Activated T-helper 1 cell treated with anti-CD3 and anti-CD28 coated beads, Interleukin-12 subunit alpha, Interleukin-12 subunit beta, Interleukin-2, Interleukin-4 antibody, amounts not matched to agents 30 ng/mL and 10 ng/mL and 1 ng/mL, durations not matched to agents 14 hours and 24 hours and 36 hours (primary cell): ENCODE results near the gene BCL2L12. TPM values are rescaled to one million over a fixed set of nuclear protein-coding genes. Genes with fewer than 3 reads are reported as not detected.
"Not testable (repeated sequence)": the region's sequence is repeated elsewhere in the genome, so short reads cannot be mapped to it uniquely, and the experiment has no call there.

Experiments
- DNase-seq: peaks from one replicate; pipeline ENCODE4 v3.0.0; 2021; ENCODE audit warnings: low spot score
- H3K27ac Mint-ChIP-seq: one replicate; pipeline ENCODE4 v1.8.0; 2021; ENCODE audit warnings: mild to moderate bottlenecking, mixed read lengths
- H3K27me3 Mint-ChIP-seq: one replicate; pipeline ENCODE4 v1.8.0; 2022; ENCODE audit warnings: mild to moderate bottlenecking, moderate library complexity, mixed read lengths; ENCODE audit not compliant: insufficient read depth
- H3K36me3 Mint-ChIP-seq: one replicate; pipeline ENCODE4 v1.8.0; 2021; ENCODE audit warnings: low read depth, mixed read lengths
- H3K4me1 Mint-ChIP-seq: one replicate; pipeline ENCODE4 v1.8.0; 2021; ENCODE audit warnings: low read depth, mixed read lengths
- H3K4me3 Mint-ChIP-seq: one replicate; pipeline ENCODE4 v1.8.0; 2021; ENCODE audit warnings: mild to moderate bottlenecking, moderate library complexity, mixed read lengths
- H3K9me3 Mint-ChIP-seq: one replicate; pipeline ENCODE4 v1.8.0; 2021; ENCODE audit warnings: mixed read lengths
- intact Hi-C: fragments of 100-400 bp; cut with micrococcal nuclease; formaldehyde crosslinking; loops from one replicate; pipeline ENCODE4 v1.15.1; 2024
- total RNA-seq: library from RNA; stranded (reverse); gene quantifications from 2 replicates; pipeline ENCODE4 v1.2.3, GENCODE V29; 2022

BCL2L12 gene
- total RNA-seq, 1 donor from 2014 or later, result 72.2 TPM

DNA sequence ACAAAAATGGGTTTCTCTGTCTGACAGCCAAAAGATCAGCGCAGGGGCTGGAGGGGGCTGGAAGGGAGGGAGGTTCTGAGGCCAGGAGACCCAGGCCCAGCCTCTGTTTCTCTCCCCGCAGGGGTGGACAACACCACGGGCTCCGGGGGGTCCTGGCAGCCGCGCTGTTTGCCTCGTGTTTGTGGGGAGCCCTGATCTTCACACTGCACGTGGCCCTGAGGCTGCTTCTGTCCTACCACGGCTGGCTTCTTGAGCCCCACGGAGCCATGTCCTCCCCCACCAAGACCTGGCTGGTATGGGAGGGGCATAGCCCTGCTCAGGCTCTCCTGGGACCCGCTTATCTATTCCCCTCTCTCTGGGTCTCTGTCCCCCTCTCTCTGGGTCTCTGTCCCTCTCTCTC lies 34.8 kb downstream of the BCL2L12 start:
- H3K9me3 Mint-ChIP-seq, result no peaks in the 10 kb centered on the region
- intact Hi-C loops, result no loop called here
- H3K4me3 Mint-ChIP-seq, result no peak overlapping the region
- no peaks in the 10 kb centered on the region for H3K36me3 Mint-ChIP-seq
- no peaks in the 10 kb centered on the region for H3K4me1 Mint-ChIP-seq
- no peak for DNase-seq
- peaks cover 5% of the 10 kb centered on the region for H3K27me3 Mint-ChIP-seq
- no peak overlapping the region for H3K27ac Mint-ChIP-seq

GRCh38 chr19:49701271-49701786 lies 35.6 kb downstream of the BCL2L12 start:
- no peak overlapping the region for H3K4me3 Mint-ChIP-seq
- H3K4me1 Mint-ChIP-seq, result no peaks in the 10 kb centered on the region
- no peak for DNase-seq
- H3K27me3 Mint-ChIP-seq, result peaks cover 6% of the 10 kb centered on the region
- no peaks in the 10 kb centered on the region for H3K36me3 Mint-ChIP-seq
- intact Hi-C loops, result no loop called here
- H3K9me3 Mint-ChIP-seq, result no peaks in the 10 kb centered on the region
- H3K27ac Mint-ChIP-seq, result no peak overlapping the region

DNA sequence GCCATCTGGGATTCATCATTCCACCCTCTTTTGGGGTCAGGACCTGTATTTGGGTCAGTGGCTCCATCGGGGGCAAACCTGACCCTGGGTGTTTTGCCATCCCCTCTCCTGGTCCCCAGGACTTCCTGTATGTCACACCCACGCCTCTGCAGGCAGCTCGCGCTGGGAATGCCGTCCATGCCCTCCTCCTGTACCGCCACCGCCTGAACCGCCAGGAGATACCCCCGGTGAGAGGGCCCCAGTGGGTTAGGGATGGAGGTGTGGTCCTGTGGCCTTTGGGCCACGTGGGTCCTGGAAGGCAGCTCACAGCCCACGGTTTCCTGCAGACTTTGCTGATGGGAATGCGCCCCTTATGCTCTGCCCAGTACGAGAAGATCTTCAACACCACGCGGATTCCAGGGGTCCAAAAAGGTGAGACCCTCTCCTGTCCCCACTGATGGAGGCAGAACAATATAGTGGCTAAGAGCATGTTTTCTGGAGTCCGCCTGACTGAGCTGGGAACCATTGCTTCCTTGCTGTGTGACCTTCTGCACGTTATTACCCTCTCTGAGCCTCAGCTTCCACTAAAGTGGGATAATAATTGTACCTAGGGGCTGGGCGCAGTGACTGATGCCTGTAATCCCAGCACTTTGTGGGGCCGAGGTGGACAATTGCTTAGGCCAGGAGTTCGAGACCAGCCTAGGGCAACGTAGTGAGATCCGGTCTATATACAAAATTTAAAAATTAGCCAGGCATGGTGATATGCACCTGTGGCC lies 39.3 kb downstream of the BCL2L12 start:
- no peak overlapping the region for H3K27ac Mint-ChIP-seq
- no peaks in the 10 kb centered on the region for H3K9me3 Mint-ChIP-seq
- H3K4me3 Mint-ChIP-seq, result no peak overlapping the region
- no peaks in the 10 kb centered on the region for H3K4me1 Mint-ChIP-seq
- intact Hi-C loops, result no loop called here
- DNase-seq, result no peak
- H3K27me3 Mint-ChIP-seq, result peaks cover 6% of the 10 kb centered on the region
- no peaks in the 10 kb centered on the region for H3K36me3 Mint-ChIP-seq

- intact Hi-C loops, result no loop called here
- no peaks in the 10 kb centered on the region for H3K4me1 Mint-ChIP-seq
- no peak overlapping the region for H3K4me3 Mint-ChIP-seq
- peaks cover 4% of the 10 kb centered on the region for H3K27me3 Mint-ChIP-seq
- no peak for DNase-seq
- no peak overlapping the region for H3K27ac Mint-ChIP-seq
- H3K9me3 Mint-ChIP-seq, result no peaks in the 10 kb centered on the region
- H3K36me3 Mint-ChIP-seq, result no peaks in the 10 kb centered on the region
Measured at GRCh38 chr19:49705919-49706318, 40.2 kb downstream of the BCL2L12 start.

DNA sequence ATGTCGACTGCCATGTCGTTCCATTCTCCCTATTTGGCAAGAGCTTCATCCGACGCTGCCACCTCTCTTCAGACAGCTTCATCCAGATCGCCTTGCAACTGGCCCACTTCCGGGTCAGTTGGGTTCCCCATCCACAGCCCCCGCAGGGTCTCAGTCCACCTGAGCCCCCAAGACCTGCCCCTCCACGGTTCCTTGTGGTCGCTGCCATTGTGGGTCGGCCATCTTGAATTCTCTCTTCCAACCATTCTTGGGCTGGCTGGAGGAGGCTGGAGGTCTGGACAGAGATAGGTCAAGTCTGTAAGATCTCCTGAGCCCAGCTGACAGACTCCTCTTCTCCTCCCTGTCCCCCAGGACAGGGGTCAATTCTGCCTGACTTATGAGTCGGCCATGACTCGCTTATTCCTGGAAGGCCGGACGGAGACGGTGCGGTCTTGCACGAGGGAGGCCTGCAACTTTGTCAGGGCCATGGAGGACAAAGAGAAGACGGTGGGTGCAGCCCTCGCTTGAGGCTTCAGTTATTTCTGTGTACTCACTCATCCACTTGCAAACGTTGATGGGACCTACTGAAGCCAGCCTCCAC lies 44.7 kb downstream of the BCL2L12 start:
- intact Hi-C loops, result no loop called here
- DNase-seq, result no peak
- H3K4me1 Mint-ChIP-seq, result no peaks in the 10 kb centered on the region
- H3K9me3 Mint-ChIP-seq, result no peaks in the 10 kb centered on the region
- no peak overlapping the region for H3K27ac Mint-ChIP-seq
- H3K4me3 Mint-ChIP-seq, result no peak overlapping the region
- no peaks in the 10 kb centered on the region for H3K36me3 Mint-ChIP-seq
- H3K27me3 Mint-ChIP-seq, result peaks cover 1% of the 10 kb centered on the region

GRCh38 chr19:49712397-49712859 lies 46.7 kb downstream of the BCL2L12 start:
- DNase-seq, result no peak
- Mint-ChIP-seq H3K36me3 (peaks cover 1% of the 10 kb centered on the region), H3K27me3 (no peaks in the 10 kb centered on the region), H3K4me3 (no peak overlapping the region), H3K4me1 (peaks cover 3% of the 10 kb centered on the region), H3K9me3 (no peaks in the 10 kb centered on the region), H3K27ac (no peak overlapping the region)
- intact Hi-C loops, result no loop called here

DNA sequence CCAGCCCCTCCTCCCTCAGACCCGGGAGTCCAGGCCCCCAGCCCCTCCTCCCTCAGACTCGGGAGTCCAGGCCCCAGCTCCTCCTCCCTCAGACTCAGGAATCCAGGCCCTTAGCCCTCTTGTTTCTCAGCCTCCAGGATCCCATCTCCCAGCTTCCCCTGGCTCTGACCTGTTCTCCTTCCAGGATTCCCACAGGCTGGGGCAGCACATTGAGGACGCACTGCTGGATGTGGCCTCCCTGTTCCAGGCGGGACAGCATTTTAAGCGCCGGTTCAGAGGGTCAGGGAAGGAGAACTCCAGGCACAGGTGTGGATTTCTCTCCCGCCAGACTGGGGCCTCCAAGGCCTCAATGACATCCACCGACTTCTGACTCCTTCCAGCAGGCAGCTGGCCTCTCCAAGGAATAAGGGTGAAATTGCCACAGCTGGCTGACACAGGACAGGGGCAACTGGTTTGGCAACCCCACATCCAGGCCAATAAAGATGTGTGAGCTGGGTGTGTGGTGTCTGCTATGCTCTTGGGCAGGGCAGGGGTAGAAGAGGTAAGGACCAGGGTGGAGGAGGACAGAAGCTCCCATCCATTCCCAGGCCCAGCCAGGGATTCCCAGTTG lies 47.6 kb downstream of the BCL2L12 start:
- H3K27ac Mint-ChIP-seq, result no peak overlapping the region
- H3K36me3 Mint-ChIP-seq, result peaks cover 5% of the 10 kb centered on the region
- H3K9me3 Mint-ChIP-seq, result no peaks in the 10 kb centered on the region
- no peaks in the 10 kb centered on the region for H3K27me3 Mint-ChIP-seq
- H3K4me1 Mint-ChIP-seq, result peaks cover 7% of the 10 kb centered on the region
- intact Hi-C loops, result no loop called here
- DNase-seq, result no peak
- no peak overlapping the region for H3K4me3 Mint-ChIP-seq

DNA sequence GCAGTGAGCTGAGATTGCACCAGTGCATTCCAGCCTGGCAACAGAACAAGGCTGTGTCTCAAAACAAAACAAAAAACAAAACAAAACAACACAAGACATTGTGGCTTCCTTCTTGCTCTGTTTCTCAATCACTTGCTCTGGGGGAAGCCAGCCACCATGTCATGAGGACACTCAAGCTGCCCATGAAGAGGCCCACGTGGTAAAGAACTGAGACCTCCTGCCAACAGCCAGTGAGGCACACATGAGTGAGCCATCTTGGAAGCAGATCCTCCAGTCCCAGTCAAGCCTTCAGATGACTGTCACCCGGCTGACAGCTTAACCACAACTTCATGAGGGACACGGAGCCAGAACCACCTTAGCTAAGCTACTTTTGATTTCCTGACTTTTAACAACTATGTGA lies 50.4 kb downstream of the BCL2L12 start:
- Mint-ChIP-seq H3K27me3 (no peaks in the 10 kb centered on the region), H3K4me3 (no peak overlapping the region), H3K27ac (no peak overlapping the region), H3K4me1 (peaks cover 7% of the 10 kb centered on the region), H3K36me3 (peaks cover 5% of the 10 kb centered on the region), H3K9me3 (no peaks in the 10 kb centered on the region)
- intact Hi-C loops, result loop anchor here (2.0 kb wide), 1 partner anchor 97 kb away; the partner anchor contains the start of gene FUZ
- DNase-seq, result no peak

- no peak overlapping the region for H3K27ac Mint-ChIP-seq
- H3K36me3 Mint-ChIP-seq, result peaks cover 5% of the 10 kb centered on the region
- no peak for DNase-seq
- H3K4me3 Mint-ChIP-seq, result no peak overlapping the region
- H3K27me3 Mint-ChIP-seq, result peaks cover 3% of the 10 kb centered on the region
- intact Hi-C loops, result no loop called here
- no peaks in the 10 kb centered on the region for H3K9me3 Mint-ChIP-seq
- H3K4me1 Mint-ChIP-seq, result peaks cover 7% of the 10 kb centered on the region
Measured at GRCh38 chr19:49718511-49718910, 52.8 kb downstream of the BCL2L12 start.

- Mint-ChIP-seq H3K4me3 (no peak overlapping the region), H3K4me1 (peaks cover 7% of the 10 kb centered on the region), H3K36me3 (peaks cover 5% of the 10 kb centered on the region), H3K27ac (no peak overlapping the region), H3K27me3 (peaks cover 3% of the 10 kb centered on the region), H3K9me3 (no peaks in the 10 kb centered on the region)
- DNase-seq, result no peak
- intact Hi-C loops, result no loop called here
Measured at GRCh38 chr19:49718991-49719390, 53.3 kb downstream of the BCL2L12 start.

DNA sequence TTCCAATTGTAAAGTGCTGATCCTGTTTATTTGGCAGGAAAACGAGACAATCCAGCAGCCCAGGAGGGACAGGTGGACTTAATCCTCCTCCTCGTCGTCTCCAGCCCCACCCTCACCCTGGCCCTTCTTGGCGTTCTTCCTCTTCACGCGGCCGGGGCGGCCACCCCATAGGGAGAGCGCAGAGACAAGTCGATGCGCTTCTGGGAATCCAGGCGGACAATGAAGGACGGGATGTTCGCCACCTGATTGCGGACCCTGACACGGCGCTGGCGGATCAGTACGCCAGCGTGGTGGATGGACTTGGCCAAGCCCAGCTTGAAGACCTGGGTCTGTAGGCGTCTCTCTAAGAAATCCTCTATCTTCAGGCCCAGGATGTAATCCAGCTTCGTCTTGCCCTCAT lies 53.7 kb downstream of the BCL2L12 start:
- H3K4me3 Mint-ChIP-seq, H3K27ac Mint-ChIP-seq, H3K27me3 Mint-ChIP-seq, H3K4me1 Mint-ChIP-seq, H3K9me3 Mint-ChIP-seq, DNase-seq, H3K36me3 Mint-ChIP-seq, intact Hi-C loops: not testable (repeated sequence)
